Measurements from ENCODE around the gene MTIF3. TPM values are rescaled to one million over a fixed set of nuclear protein-coding genes. Genes with fewer than 3 reads are reported as not detected.

The MTIF3 gene
- polyA plus RNA-seq, 3 donors: 69.4 to 89.0 (median 88.5) TPM

DNA sequence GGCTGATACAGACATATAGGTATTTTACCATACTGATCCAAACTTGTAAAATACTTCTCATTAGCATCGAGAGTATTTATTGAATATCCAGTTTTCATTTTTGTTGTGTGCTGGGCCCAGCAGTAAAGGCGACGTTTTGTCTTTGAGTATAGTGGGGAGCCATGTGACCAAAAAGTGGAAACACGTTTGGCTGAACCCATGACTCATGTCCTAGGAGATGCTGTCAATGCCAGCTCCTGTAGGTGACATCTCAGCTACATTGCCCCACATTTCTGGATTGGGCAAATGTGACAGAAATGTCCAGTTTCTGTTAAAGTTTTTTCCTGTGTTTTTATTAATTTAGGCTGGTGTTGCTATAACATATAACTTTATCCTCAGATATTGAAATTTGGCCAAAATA is 52.0 kb downstream of the MTIF3 start:
- no peak for DNase-seq (ENCODE audit: extremely low read depth in 1 of 11, low read depth in 9 of 11, low spot score in 4 of 11)

- DNase-seq (ENCODE audit: extremely low read depth in 1 of 11, low read depth in 9 of 11, low spot score in 4 of 11): no peak
Observed at GRCh38 chr13:27396252-27396846, 54.0 kb downstream of the MTIF3 start.

DNA sequence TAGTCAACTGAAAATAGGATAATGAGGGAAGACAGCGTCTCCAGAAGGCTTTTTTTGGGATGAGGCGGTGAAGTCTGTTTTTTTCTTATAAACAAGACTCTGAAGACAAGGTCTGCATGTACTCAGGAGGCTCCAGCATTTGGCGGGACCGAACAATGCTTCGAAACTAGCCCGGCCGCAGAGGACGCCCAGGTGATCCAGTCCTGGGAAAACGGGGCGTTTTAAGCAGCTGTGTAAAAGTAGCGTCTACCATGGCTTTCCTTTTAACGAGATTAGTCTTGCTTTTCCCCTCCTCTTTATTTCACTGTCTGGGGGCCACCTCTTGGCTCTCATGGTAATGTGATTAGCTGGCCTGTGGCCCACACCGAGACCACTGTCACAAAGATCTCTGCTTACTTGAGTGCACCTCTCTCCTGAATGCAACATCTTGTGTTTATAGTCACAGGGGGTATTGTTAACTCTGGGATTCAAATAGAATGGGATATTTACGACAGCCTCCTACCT is 55.3 kb downstream of the MTIF3 start:
- no peak for DNase-seq (ENCODE audit: extremely low read depth in 1 of 11, low read depth in 9 of 11, low spot score in 4 of 11)

DNA sequence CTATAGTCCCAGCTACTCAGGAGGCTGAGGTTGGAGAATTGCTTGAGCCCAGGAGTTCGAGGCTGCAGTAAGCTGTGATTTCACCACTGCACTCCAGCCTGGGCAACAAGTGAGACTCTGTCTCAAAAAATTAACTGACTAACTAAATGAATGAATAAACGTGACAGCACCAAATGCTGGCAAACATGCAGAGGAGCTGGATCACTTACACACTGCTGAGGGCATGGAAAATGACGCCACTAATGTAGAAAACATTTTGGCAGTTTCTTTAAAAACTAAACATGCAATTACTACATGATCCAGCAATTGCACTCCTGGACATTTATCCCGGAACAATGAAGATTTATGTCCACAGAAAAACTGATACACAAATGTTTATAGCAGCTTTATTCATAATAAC is 57.3 kb downstream of the MTIF3 start:
- no peak for DNase-seq (ENCODE audit: extremely low read depth in 1 of 11, low read depth in 9 of 11, low spot score in 4 of 11)

GRCh38 chr13:27391471-27391870 is 58.9 kb downstream of the MTIF3 start:
- no peak for DNase-seq (ENCODE audit: extremely low read depth in 1 of 11, low read depth in 9 of 11, low spot score in 4 of 11)

DNA sequence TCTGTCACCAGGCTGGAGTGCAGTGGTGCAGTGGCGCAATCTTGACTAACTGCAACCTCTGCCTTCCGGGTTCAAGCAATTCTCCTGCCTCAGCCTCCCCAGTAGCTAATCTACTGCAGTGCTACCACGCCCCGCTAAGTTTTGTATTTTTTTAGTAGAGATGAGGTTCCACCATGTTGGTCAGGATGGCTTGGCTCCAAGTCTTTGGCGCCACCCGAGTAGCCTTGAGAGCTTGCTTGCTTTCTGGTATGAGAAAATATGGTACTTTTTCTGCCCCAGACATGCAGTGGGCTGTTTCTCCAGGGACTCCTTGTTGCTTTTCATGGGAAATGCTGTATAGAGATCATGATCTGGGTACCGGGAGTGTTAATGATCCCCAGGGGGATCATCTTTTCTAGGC is 60.5 kb downstream of the MTIF3 start:
- no peak for DNase-seq (ENCODE audit: extremely low read depth in 1 of 11, low read depth in 9 of 11, low spot score in 4 of 11)

- DNase-seq (ENCODE audit: extremely low read depth in 1 of 11, low read depth in 9 of 11, low spot score in 4 of 11): no peak
Observed at GRCh38 chr13:27388241-27388640, 62.1 kb downstream of the MTIF3 start.

Other genes with a start within 250 kb of the MTIF3 start
- 1,000 to 10,000 TPM in 1 of 3 donors, 100 to 1,000 TPM in 2; 720 to 1,049 (median 966) TPM for gene RPL21, start 199.0 kb downstream of the MTIF3 start, polyA plus RNA-seq (ENCODE audit: insufficient read length in 3 of 3)
- 10 to 100 TPM; 25.1 to 32.9 (median 29.9) TPM for gene RASL11A, start 179.7 kb downstream of the MTIF3 start, polyA plus RNA-seq (ENCODE audit: insufficient read length in 3 of 3)
- gene GTF3A, start 25.9 kb downstream of the MTIF3 start, polyA plus RNA-seq (ENCODE audit: insufficient read length in 3 of 3): 10 to 100 TPM; 78.4 to 90.9 (median 83.5) TPM
- 10 to 100 TPM; 10.7 to 13.7 (median 12.4) TPM for gene LNX2, start 170.0 kb upstream of the MTIF3 start, polyA plus RNA-seq (ENCODE audit: insufficient read length in 3 of 3)
- gene POLR1D, start 171.3 kb upstream of the MTIF3 start, polyA plus RNA-seq (ENCODE audit: insufficient read length in 3 of 3): 100 to 1,000 TPM; 136 to 155 (median 148) TPM

All from renal cortex interstitium (tissue), 11 donors.